IPS-20b (cell line): ENCODE data around the gene PIGA.
"Not testable (repeated sequence)": the region's sequence is repeated elsewhere in the genome, so short reads cannot be mapped to it uniquely, and the experiment has no call there.

Source experiments
- H3K27ac ChIP-seq: one replicate; pipeline ENCODE4 v1.5.1; 2013; ENCODE audit warnings: low read length
- H3K27me3 ChIP-seq: 2 replicates; pipeline ENCODE4 v1.6.1; 2013; ENCODE audit warnings: mild to moderate bottlenecking, low read length, inconsistent platforms; ENCODE audit not compliant: insufficient read depth
- H3K36me3 ChIP-seq: 2 replicates; pipeline ENCODE4 v1.6.1; 2013; ENCODE audit warnings: low read depth, mild to moderate bottlenecking, inconsistent platforms, low read length, moderate library complexity; ENCODE audit not compliant: insufficient read depth
- H3K4me1 ChIP-seq: 2 replicates; pipeline ENCODE4 v1.6.1; 2013; ENCODE audit warnings: mild to moderate bottlenecking, control low read depth, inconsistent platforms, low read length, moderate library complexity; ENCODE audit not compliant: insufficient read depth
- H3K4me3 ChIP-seq: 2 replicates; pipeline ENCODE4 v1.5.1; 2013; ENCODE audit warnings: mild to moderate bottlenecking, low read length, inconsistent platforms
- H3K9ac ChIP-seq: 2 replicates; pipeline ENCODE4 v1.6.1; 2013; ENCODE audit warnings: low read depth, mild to moderate bottlenecking, inconsistent platforms, low read length, moderate library complexity
- H3K9me3 ChIP-seq: 2 replicates; pipeline ENCODE4 v1.6.1; 2013; ENCODE audit warnings: mild to moderate bottlenecking, low read depth, low read length, inconsistent platforms; ENCODE audit not compliant: insufficient read depth

Gene PIGA

DNA sequence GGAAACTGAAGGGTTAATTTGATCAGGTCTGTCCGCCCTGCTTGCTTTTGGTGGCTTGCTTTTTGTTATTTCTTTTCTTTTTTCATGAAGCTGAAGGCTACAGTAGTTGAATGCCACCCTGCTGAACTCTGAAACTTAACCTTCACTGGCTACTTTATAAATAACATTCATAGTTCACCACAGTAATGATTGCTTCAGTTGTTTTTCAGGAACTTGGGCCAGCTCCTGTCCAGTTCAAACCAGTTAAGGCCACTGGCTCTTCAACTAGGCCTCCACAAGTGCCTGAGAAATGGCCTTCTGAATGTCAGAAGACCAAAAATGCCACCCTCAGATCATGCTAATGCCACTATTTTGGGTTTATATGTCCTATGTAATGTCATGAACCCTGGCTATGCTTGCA is 57.7 kb downstream of the PIGA start:
- Histone ChIP-seq H3K4me3 (no peak overlapping the region), H3K36me3 (no peaks in the 10 kb centered on the region), H3K9me3 (no peaks in the 10 kb centered on the region), H3K27me3 (no peaks in the 10 kb centered on the region), H3K9ac (no peak overlapping the region), H3K27ac (no peak overlapping the region), H3K4me1 (no peaks in the 10 kb centered on the region)

DNA sequence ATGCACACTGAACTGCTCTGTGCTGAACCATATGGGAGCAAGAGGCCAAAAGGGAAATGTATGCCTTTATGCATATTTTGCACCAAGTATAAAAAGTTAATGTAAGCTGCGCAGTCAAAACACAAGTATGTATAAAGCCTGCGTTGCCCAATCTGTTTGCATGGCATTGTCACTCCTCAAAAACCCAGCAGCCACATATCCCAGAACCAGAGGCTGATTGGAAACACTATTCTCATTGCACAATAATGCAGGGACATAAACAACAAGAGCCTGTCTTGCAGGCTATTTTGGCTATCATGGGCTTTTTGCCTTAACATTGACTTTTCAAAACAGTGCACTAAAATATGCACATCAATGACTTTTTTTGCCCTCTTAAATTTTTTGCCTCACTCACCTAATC is 60.4 kb downstream of the PIGA start:
- Histone ChIP-seq H3K4me3 (no peak overlapping the region), H3K9ac (no peak overlapping the region), H3K9me3 (no peaks in the 10 kb centered on the region), H3K4me1 (no peaks in the 10 kb centered on the region), H3K27ac (no peak overlapping the region), H3K36me3 (no peaks in the 10 kb centered on the region), H3K27me3 (no peaks in the 10 kb centered on the region)

DNA sequence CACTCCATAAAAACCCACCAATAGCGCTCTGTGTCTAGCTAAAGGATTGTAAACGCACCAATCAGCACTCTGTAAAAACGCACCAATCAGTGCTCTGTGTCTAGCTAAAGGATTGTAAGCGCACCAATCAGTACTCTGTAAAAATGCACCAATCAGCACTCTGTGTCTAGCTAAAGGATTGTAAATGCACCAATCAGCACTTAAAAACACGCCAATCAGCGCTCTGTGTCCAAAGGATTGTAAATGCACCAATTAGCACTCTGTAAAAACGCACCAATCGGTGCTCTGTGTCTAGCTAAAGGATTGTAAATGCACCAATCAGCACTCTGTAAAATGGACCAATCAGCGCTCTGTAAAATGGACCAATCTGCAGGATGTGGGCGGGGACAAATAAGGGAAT is 62.0 kb downstream of the PIGA start:
- not testable (repeated sequence) for H3K27me3 ChIP-seq, H3K27ac ChIP-seq, H3K36me3 ChIP-seq, H3K9ac ChIP-seq, H3K4me3 ChIP-seq, H3K4me1 ChIP-seq, H3K9me3 ChIP-seq

DNA sequence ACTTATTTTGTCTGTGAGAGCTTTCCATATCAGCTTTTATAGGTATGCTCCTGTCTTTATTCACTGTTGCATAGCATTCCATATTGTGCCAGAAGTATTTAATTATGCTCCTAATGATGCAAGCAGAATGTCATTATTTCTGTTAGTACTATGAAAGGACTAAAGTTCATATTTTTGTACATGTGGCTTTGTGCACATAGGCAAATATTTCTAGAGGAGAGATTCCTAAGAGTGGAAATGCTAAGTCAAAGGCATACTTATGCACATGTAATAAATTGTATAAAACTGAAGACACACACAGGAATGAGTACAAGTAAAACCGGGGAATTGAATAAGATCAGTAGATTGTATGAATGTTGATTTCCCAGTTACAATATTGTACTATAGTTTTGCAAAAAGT is 63.6 kb downstream of the PIGA start:
- no peak overlapping the region for H3K9ac ChIP-seq
- H3K4me3 ChIP-seq = no peak overlapping the region
- H3K9me3 ChIP-seq = no peaks in the 10 kb centered on the region
- H3K4me1 ChIP-seq = no peaks in the 10 kb centered on the region
- no peak overlapping the region for H3K27ac ChIP-seq
- H3K27me3 ChIP-seq = no peaks in the 10 kb centered on the region
- H3K36me3 ChIP-seq = no peaks in the 10 kb centered on the region

DNA sequence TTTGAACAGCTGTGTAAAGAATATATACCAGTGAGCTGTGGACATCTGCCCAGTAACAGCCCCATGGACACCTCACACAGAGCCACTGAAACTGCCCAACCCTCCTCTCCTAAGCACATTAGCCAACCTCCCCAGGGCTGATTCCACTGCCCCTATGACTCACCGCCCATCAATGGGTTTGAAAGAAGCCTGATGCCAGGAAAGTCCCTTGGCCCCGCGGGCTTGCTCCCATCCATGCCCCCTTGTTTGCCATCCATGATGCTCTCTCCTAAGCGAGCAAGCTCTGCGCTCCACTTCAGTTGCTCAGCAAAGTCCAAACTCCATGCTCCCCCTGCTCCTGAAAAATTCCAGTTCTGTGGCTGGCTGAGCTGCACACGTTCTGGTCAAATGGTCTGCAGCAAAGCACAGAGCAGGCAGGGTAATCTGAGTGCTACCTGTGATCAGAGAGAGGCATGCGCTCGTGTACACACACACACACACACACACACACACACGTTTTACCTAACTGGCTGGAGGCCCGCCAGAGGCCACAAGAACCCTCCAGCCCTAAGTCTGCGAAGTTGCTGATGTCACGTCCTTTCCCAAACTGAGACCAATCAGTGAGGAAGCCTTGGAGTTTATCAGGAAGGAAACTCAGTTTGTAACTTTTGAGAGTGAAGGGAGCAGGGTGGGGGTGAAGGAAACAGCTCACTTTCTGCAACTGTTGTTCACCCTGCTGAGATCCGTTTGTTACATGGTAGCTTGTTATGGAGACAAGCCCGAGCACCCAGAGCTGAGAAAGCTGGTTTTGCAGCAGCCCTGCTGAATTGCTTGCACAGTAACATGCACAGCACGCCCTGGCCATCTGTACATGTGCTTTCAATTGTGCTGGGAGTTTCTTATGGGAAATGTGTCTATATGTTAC is 65.5 kb downstream of the PIGA start, which contains the start of gene ASB9:
Gene ASB9, minus strand, starts transcription at position 466 of the 904 bp plus-strand sequence. Its CDS starts 209 bp downstream, at position 257.
- Histone ChIP-seq H3K27me3 (no peaks in the 10 kb centered on the region), H3K4me3 (no peak within 1 kb of the TSS), H3K4me1 (no peaks in the 10 kb centered on the region), H3K9ac (no peak within 1 kb of the TSS), H3K27ac (no peak within 1 kb of the TSS), H3K9me3 (no peaks in the 10 kb centered on the region), H3K36me3 (no peaks in the 10 kb centered on the region)
